K562 (cell line): Measurements from ENCODE around the gene NUP214. TPM values are rescaled to one million over a fixed set of nuclear protein-coding genes. Genes with fewer than 3 reads are reported as not detected.

Experiments used
- ATAC-seq: fragments of 200-7000 bp; cut with Tn5 transposase; 3 replicates; pipeline ENCODE4 v1.9.1; 2020; ENCODE audit warnings: moderate library complexity
- BruUV-seq: library from RNA; stranded (reverse); fragments of 400-500 nt; replicated peaks from 2 replicates; lab custom pipeline; 2021; lab: Mats Ljungman, UMichigan
- CTCF ChIA-PET: fragments of 300-600 bp; formaldehyde crosslinking; extraction: SDS; loops from one replicate; lab custom pipeline; 2021; ENCODE audit warnings: low intra/inter-chr PET ratio; lab: Yijun Ruan, JAX
- POLR2A ChIA-PET: fragments of 300-600, 350-650 bp; sonication (Branson Sonifier 250); formaldehyde crosslinking; extraction: SDS; loops from one replicate; lab custom pipeline; 2021; ENCODE audit warnings: antibody characterized with exemption, inconsistent platforms; lab: Yijun Ruan, JAX
- DNase-seq, 4 experiments: peaks; one replicate each; pipeline versions ENCODE4 v3.0.0 to v3.0.0-alpha.2; 2011 to 2018; ENCODE audit warnings: low spot score in 3 of 4, mixed read lengths in 3 of 4; ENCODE audit errors: extremely low read depth in 1 of 4
- FAIRE-seq: peaks from 2 replicates; lab custom pipeline; 2011; peaks lifted over from hg19 to GRCh38; lab: Jason Lieb, UNC
- H2AFZ ChIP-seq: 2 replicates; pipeline ENCODE4 v1.6.0; 2011; ENCODE audit warnings: low read depth, low read length, control low read depth, inconsistent platforms
- H3K27ac ChIP-seq: fragments of 200-600 bp; 3 replicates; pipeline ENCODE4 v1.8.0; 2011; ENCODE audit warnings: low read depth, mild to moderate bottlenecking, control low read depth, inconsistent platforms, low read length, moderate library complexity, mixed read lengths; ENCODE audit errors: extremely low read depth
- H3K27me3 ChIP-seq, 2 experiments: fragments of 300-600 bp in 1 of 2; 2 replicates in 1 of 2; 3 replicates in 1 of 2; pipeline versions ENCODE4 v1.6.0 to v1.8.0; 2011; ENCODE audit warnings: inconsistent platforms in 2 of 2, low read length in 2 of 2, mild to moderate bottlenecking in 1 of 2, mixed read lengths in 1 of 2, moderate library complexity in 1 of 2; ENCODE audit not compliant: control insufficient read depth in 2 of 2, insufficient read depth in 2 of 2
- H3K36me3 ChIP-seq: fragments of 300-600 bp; 3 replicates; pipeline ENCODE4 v1.8.0; 2011; ENCODE audit warnings: mild to moderate bottlenecking, low read length, inconsistent platforms; ENCODE audit not compliant: control insufficient read depth, insufficient read depth
- H3K4me1 ChIP-seq, 2 experiments: fragments of 200-600 bp in 1 of 2; replicated peaks in 1 of 2; 2 replicates in 1 of 2; 3 replicates in 1 of 2; pipeline versions ENCODE4 v1.5.1 to v1.8.0; 2011; ENCODE audit warnings: inconsistent platforms in 2 of 2, low read length in 2 of 2, mild to moderate bottlenecking in 1 of 2, mixed read lengths in 1 of 2, moderate library complexity in 1 of 2; ENCODE audit not compliant: control insufficient read depth in 2 of 2, insufficient read depth in 2 of 2
- H3K4me2 ChIP-seq: 2 replicates; pipeline ENCODE4 v1.6.1; 2011; ENCODE audit warnings: low read length, control low read depth, inconsistent platforms, mixed read lengths; ENCODE audit not compliant: insufficient read depth
- H3K4me3 ChIP-seq: fragments of 200-600 bp; sonication (generic), shearing (Covaris generic); 2 replicates; pipeline ENCODE4 v1.5.1; 2016; ENCODE audit warnings: control low read depth, inconsistent platforms
- H3K79me2 ChIP-seq: fragments of 200-600 bp; 3 replicates; pipeline ENCODE4 v1.8.0; 2011; ENCODE audit warnings: low read length, inconsistent platforms; ENCODE audit not compliant: control insufficient read depth, insufficient read depth
- H3K9ac ChIP-seq, 2 experiments: 2 replicates each; pipeline versions ENCODE4 v1.6.0 to v1.6.1; 2011; ENCODE audit warnings: low read depth in 2 of 2, low read length in 2 of 2, control low read depth in 1 of 2, inconsistent platforms in 1 of 2, mild to moderate bottlenecking in 1 of 2, mixed read lengths in 1 of 2; ENCODE audit not compliant: insufficient read depth in 1 of 2
- H3K9me1 ChIP-seq: one replicate; pipeline ENCODE4 v1.6.0; 2011; ENCODE audit warnings: inconsistent platforms, mild to moderate bottlenecking, low read length, moderate library complexity; ENCODE audit not compliant: control insufficient read depth, insufficient read depth
- H3K9me3 ChIP-seq: replicated peaks from 2 replicates; pipeline ENCODE4 v1.5.1; 2011; ENCODE audit warnings: low read depth, low read length, inconsistent platforms; ENCODE audit not compliant: control insufficient read depth, insufficient read depth
- H4K20me1 ChIP-seq: replicated peaks from 2 replicates; pipeline ENCODE4 v1.6.1; 2011; ENCODE audit warnings: low read length, inconsistent platforms, mixed read lengths; ENCODE audit not compliant: control insufficient read depth, insufficient read depth
- ARHGAP35 ChIP-seq: fragments of 450-650 bp; IDR thresholded peaks from 2 replicates; pipeline ENCODE4 v1.6.1; 2018; ENCODE audit not compliant: partially characterized antibody
- KAT2B ChIP-seq: IDR thresholded peaks from one replicate; pipeline ENCODE4 v1.6.1; 2012; ENCODE audit warnings: low read depth, mild to moderate bottlenecking, control low read depth, inconsistent platforms, low read length, moderate library complexity
- SMAD4 ChIP-seq: fragments of 250-450 bp; sonication (Bioruptor Pico); conservative IDR thresholded peaks from 2 replicates; pipeline ENCODE4 v1.8.0; 2021; ENCODE audit warnings: inconsistent platforms, mild to moderate bottlenecking, moderate library complexity
- ZNF175 ChIP-seq: fragments of 200-800 bp; sonication (Bioruptor generic); IDR thresholded peaks from 2 replicates; pipeline ENCODE4 v1.6.1; 2016; ENCODE audit warnings: low read depth, mild to moderate bottlenecking, missing genetic modification characterization, missing compliant biosample characterization
- WGBS: fragments of 100-300 bp; shearing (Covaris generic); methylation state at CpG from one replicate; pipeline ENCODE4 v1.1.6; 2016; ENCODE audit warnings: low coverage, mixed read lengths; ENCODE audit not compliant: insufficient coverage; ENCODE audit errors: missing lambda C conversion rate; 5-methylcytosine and 5-hydroxymethylcytosine counted together
- in situ Hi-C: fragments of 300-500 bp; cut with MboI; formaldehyde crosslinking; loops from 4 replicates; pipeline ENCODE4 v1.15.0; 2018; ENCODE audit warnings: inconsistent platforms, mixed read lengths
- intact Hi-C: fragments of 100-400 bp; cut with micrococcal nuclease; formaldehyde crosslinking; loops from 2 replicates; pipeline ENCODE4 v1.14.2; 2022
- polyA plus RNA-seq, 8 experiments: library from polyadenylated mRNA; depleted of rRNA in 4 of 8; stranded (reverse) in 5 of 8; unstranded in 3 of 8; fragments of >200 nt; fragmentation: Nextera tagmentation in 2 of 8; fragmentation: Illumina TruSeq in 1 of 8; extraction: Ambion mirVana in 2 of 8; extraction: Trizol in 1 of 8; gene quantifications; 2 replicates each; pipeline versions ENCODE4 v1.2.1 to v1.2.3, GENCODE V29; 2011 to 2014; ENCODE audit warnings: inconsistent platforms in 1 of 8, missing spikeins in 1 of 8
- total RNA-seq, 7 experiments: library from RNA; depleted of rRNA in 6 of 7; stranded (reverse); fragments of >200 nt in 6 of 7; fragmentation: Illumina TruSeq in 2 of 7; extraction: Trizol in 2 of 7; gene quantifications; 2 replicates each; pipeline versions ENCODE4 v1.2.1 to v1.2.3, GENCODE V29; 2011 to 2021; ENCODE audit warnings: low replicate concordance in 1 of 7
- TF ChIP-seq, protein P1 (sequence below): fragments of 450-650 bp; IDR thresholded peaks from 2 replicates; pipeline ENCODE4 v1.6.1; 2016; ENCODE audit warnings: antibody characterized with exemption

Gene NUP214
- total and polyA plus RNA-seq, 9 of the 15 experiments (the other 6 are each of a cell fraction or from before 2014, with no cell fraction given) = 56.9 to 332 (median 97.1) TPM

DNA sequence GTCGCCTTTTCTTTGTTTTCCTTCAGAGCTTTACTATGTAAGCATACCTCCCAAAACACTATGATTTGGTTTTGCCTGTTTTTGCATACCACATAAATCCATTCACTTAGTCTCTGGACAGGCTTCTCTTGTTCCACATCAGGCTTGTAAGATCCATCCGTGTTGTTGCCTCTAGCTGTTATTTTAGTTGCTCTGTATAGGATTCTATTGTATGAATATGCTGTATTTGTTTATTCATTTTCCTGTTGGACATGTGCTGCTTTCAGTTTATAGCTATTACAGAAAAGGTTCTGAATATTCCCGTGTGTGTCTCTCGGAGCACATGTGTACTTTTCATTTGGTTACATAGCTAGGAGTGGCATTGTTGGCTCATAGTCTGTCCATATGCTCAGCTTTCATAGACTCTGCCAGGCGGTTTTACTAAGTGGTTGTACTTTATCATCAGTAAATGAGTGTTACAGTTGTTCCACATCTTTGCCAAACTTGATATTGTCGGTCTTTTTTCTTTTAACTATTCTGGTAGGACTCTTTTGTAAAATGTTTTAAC, 41.8 kb downstream of the NUP214 start:
- no TSS peak for BruUV-seq
- Histone ChIP-seq H3K27ac (no peak overlapping the region), H4K20me1 (peaks cover 11% of the 10 kb centered on the region; the same call in 1 of the 2 replicates), H3K9me1 (no peaks in the 10 kb centered on the region), H3K9ac (no peak overlapping the region), H3K9me3 (no peaks in the 10 kb centered on the region; the same call in 1 of the 2 replicates), H3K4me2 (no peak overlapping the region), H2AFZ (no peak overlapping the region), H3K27me3 (no peaks in the 10 kb centered on the region), H3K4me3 (no peak overlapping the region), H3K36me3 (peaks cover 83% of the 10 kb centered on the region), H3K4me1 (no peaks in the 10 kb centered on the region), H3K79me2 (peaks cover 41% of the 10 kb centered on the region; the same call in 2 of the 3 replicates)
- 75% methylated on average over 6 of the region's 6 CpGs for WGBS
- POLR2A ChIA-PET = interaction anchor here (0.6 to 12.0 kb wide), 17 partner anchors 9 to 215 kb away, joined by 3 to 300 read pairs (median 5); partner anchors contain the start of gene NUP214
- ATAC-seq = peak; percentile 33
- TF ChIP-seq, protein P1, sequence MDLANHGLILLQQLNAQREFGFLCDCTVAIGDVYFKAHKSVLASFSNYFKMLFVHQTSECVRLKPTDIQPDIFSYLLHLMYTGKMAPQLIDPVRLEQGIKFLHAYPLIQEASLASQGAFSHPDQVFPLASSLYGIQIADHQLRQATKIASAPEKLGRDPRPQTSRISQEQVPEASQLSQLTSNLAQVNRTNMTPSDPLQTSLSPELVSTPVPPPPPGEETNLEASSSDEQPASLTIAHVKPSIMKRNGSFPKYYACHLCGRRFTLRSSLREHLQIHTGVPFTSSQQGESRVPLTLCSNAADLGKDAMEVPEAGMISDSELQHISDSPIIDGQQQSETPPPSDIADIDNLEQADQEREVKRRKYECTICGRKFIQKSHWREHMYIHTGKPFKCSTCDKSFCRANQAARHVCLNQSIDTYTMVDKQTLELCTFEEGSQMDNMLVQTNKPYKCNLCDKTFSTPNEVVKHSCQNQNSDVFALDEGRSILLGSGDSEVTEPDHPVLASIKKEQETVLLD = no peak
- TF ChIP-seq ZNF175 (no peak), KAT2B (no peak), SMAD4 (CRISPR knock-in tag) (no peak), ARHGAP35 (no peak)
- FAIRE-seq = no peak
- in situ Hi-C loops (no loop called here), intact Hi-C loops (no loop called here)
- peak in 1 of 4 experiments; percentile 48 for DNase-seq
- CTCF ChIA-PET = no interaction called here
